GM21423 (cell line): ENCODE measurements around the gene TCF19.
"Not testable (repeated sequence)": the region's sequence is repeated elsewhere in the genome, so short reads cannot be mapped to it uniquely, and the experiment has no call there.

Experiments
- ATAC-seq: cut with Tn5 transposase; IDR thresholded peaks from one replicate; pipeline ENCODE4 v1.9.1; 2021; ENCODE audit warnings: mild to moderate bottlenecking, moderate library complexity; ENCODE audit not compliant: unreplicated experiment

TCF19 gene

GRCh38 chr6:31158863-31159855 lies 770 bp downstream of the TCF19 start:
- ATAC-seq, result no peak

GRCh38 chr6:31161216-31162126 lies 3.1 kb downstream of the TCF19 start:
- ATAC-seq, result no peak

- ATAC-seq, result no peak
Observed at GRCh38 chr6:31162463-31163165, 4.2 kb downstream of the TCF19 start.

- no peak for ATAC-seq
Observed at GRCh38 chr6:31163922-31164321, 5.5 kb downstream of the TCF19 start.

- not testable (repeated sequence) for ATAC-seq
Observed at GRCh38 chr6:31164475-31165063, 6.2 kb downstream of the TCF19 start.

GRCh38 chr6:31165064-31165832 lies 6.9 kb downstream of the TCF19 start:
- ATAC-seq, result not testable (repeated sequence)

- ATAC-seq, result no peak
Observed at GRCh38 chr6:31165986-31166385, 7.6 kb downstream of the TCF19 start.

GRCh38 chr6:31168606-31169005 lies 10.2 kb downstream of the TCF19 start:
- no peak for ATAC-seq

GRCh38 chr6:31169123-31169857 lies 10.9 kb downstream of the TCF19 start:
- no peak for ATAC-seq

- ATAC-seq, result not testable (repeated sequence)
Observed at GRCh38 chr6:31169858-31170599, 11.6 kb downstream of the TCF19 start.

GRCh38 chr6:31170600-31170881 lies 12.2 kb downstream of the TCF19 start, which contains the start of gene POU5F1:
TSS of gene POU5F1 (minus strand) at chr6:31170682. CDS start at chr6:31170620, 62 bp downstream.
- no peak for ATAC-seq

- no peak for ATAC-seq
Observed at GRCh38 chr6:31170987-31171671, 12.7 kb downstream of the TCF19 start.

GRCh38 chr6:31171931-31172905 lies 13.8 kb downstream of the TCF19 start:
- ATAC-seq, result no peak

GRCh38 chr6:31172973-31173384 lies 14.6 kb downstream of the TCF19 start:
- no peak for ATAC-seq

GRCh38 chr6:31173406-31173805 lies 15.0 kb downstream of the TCF19 start:
- no peak for ATAC-seq

- ATAC-seq, result no peak
Observed at GRCh38 chr6:31174378-31174777, 16.0 kb downstream of the TCF19 start.

GRCh38 chr6:31175971-31176370 lies 17.6 kb downstream of the TCF19 start:
- no peak for ATAC-seq
